Kidney epithelial cell (primary cell): ENCODE measurements around the gene CCDC201. TPM values are rescaled to one million over a fixed set of nuclear protein-coding genes. Genes with fewer than 3 reads are reported as not detected.

ENCODE experiments used
- DNase-seq: peaks from one replicate; pipeline ENCODE4 v3.0.0-alpha.2; 2010; ENCODE audit warnings: low read depth
- H3K27me3 ChIP-seq: 2 replicates; pipeline ENCODE4 v1.6.0; 2011; ENCODE audit warnings: low read length; ENCODE audit not compliant: control insufficient read depth, insufficient read depth
- H3K36me3 ChIP-seq: 2 replicates; pipeline ENCODE4 v1.5.1; 2011; ENCODE audit warnings: low read length; ENCODE audit not compliant: control insufficient read depth, insufficient read depth
- H3K4me3 ChIP-seq: 2 replicates; pipeline ENCODE4 v1.5.1; 2011; ENCODE audit warnings: low read depth, mild to moderate bottlenecking, control low read depth, low read length
- CTCF ChIP-seq: IDR thresholded peaks from 2 replicates; pipeline ENCODE4 v1.5.1; 2011; ENCODE audit warnings: mild to moderate bottlenecking, moderate library complexity, low read length, control low read depth, inconsistent platforms; ENCODE audit not compliant: insufficient read depth, poor library complexity, severe bottlenecking
- total RNA-seq: library from RNA; depleted of rRNA; stranded (reverse); fragments of >200 nt; gene quantifications from 2 replicates; pipeline ENCODE4 v1.2.3, GENCODE V29; 2015

The CCDC201 gene
- total RNA-seq, 1 donor from 2014 or later: not detected

DNA sequence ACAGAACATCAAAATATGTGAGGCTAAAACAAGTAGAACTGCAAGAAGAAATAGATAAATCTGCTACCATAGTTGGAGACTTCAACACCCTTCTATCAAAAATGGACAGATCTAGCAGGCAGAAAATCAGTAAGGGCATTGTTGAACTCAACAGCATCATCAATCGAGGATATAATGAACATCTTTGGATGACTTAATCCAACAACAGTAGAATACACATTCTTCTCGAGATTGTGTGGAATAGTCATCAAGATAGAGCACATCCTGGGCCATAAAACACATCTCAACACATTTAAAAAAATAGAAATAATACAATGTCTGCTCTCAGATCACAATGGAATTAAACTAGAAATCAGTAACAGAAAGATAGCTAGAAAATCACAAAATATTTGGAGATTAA is 25.3 kb upstream of the CCDC201 start:
- no peak for TF ChIP-seq CTCF
- no peak for DNase-seq
- no peaks in the 10 kb centered on the region for H3K27me3 ChIP-seq
- no peak overlapping the region for H3K4me3 ChIP-seq
- H3K36me3 ChIP-seq: no peaks in the 10 kb centered on the region

DNA sequence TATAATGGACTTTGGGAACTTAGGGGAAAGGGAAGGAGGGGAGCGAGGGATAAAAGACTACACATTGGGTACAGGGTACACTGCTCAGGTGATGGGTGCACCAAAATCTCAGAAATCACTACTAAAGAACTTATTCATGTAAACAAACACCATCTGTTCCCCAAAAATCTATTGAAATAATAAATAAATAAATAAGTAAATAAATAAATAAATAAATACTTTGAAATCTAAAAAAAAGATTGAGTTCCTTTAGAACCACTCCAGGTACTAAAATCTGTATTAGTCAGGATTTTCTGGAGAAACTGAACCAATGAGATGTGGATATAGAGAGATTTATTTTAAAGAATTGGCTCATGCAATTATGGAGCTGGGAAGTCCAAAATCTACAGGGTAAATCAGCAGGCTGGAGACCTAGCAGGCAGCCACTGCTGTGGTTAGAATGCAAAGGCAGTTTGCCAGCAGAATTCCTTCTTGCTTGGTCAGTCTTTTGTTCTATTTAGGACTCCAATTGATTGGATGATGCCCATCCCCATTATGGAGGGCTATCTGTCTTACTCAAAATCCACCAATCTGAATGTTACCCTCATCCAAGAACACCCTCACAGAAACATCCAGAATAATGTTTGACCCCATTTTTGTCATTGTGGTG is 24.3 kb upstream of the CCDC201 start:
- Histone ChIP-seq H3K4me3 (no peak overlapping the region), H3K36me3 (no peaks in the 10 kb centered on the region), H3K27me3 (no peaks in the 10 kb centered on the region)
- no peak for TF ChIP-seq CTCF
- DNase-seq: no peak

- H3K27me3 ChIP-seq: no peaks in the 10 kb centered on the region
- no peaks in the 10 kb centered on the region for H3K36me3 ChIP-seq
- H3K4me3 ChIP-seq: no peak overlapping the region
- DNase-seq: no peak
- TF ChIP-seq CTCF: no peak
These were observed 21.8 kb upstream of the CCDC201 start for GRCh38 chr7:45894665-45895062.

GRCh38 chr7:45893996-45894664 is 21.2 kb upstream of the CCDC201 start:
- H3K4me3 ChIP-seq: no peak overlapping the region
- H3K27me3 ChIP-seq: no peaks in the 10 kb centered on the region
- TF ChIP-seq CTCF: no peak
- no peak for DNase-seq
- no peaks in the 10 kb centered on the region for H3K36me3 ChIP-seq

DNA sequence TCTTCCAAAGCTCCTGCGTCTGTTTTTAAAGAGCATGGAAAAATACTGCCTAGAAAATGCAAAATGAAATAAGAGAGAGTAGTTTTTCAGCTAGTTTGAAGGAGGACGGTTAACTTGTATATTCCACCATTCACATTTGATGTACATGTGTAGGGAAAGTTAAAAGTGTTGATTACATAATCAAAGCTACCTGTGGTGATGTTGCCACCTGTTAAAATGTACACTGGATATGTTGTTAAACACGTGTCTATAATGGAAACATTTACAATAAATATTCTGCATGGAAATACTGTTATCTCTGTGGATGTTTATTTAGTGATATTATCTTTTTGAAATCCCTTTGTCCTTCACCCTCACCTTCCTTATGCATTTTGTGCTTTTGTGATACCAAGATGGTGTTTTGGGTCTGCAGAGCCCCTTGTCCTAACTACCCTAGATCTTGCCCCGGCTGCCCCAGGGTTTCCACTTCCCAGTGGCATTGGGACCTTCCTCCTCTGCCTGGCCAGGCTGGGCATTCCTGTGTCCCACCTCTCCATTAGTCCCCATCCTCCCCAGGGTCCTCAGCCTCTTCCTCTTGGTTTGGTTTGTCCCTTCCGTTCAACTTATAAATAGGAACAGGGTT is 20.6 kb upstream of the CCDC201 start:
- no peaks in the 10 kb centered on the region for H3K27me3 ChIP-seq
- DNase-seq: no peak
- TF ChIP-seq CTCF: no peak
- H3K4me3 ChIP-seq: no peak overlapping the region
- no peaks in the 10 kb centered on the region for H3K36me3 ChIP-seq
